Measurements from ENCODE around the gene PAM16.

The PAM16 gene

DNA sequence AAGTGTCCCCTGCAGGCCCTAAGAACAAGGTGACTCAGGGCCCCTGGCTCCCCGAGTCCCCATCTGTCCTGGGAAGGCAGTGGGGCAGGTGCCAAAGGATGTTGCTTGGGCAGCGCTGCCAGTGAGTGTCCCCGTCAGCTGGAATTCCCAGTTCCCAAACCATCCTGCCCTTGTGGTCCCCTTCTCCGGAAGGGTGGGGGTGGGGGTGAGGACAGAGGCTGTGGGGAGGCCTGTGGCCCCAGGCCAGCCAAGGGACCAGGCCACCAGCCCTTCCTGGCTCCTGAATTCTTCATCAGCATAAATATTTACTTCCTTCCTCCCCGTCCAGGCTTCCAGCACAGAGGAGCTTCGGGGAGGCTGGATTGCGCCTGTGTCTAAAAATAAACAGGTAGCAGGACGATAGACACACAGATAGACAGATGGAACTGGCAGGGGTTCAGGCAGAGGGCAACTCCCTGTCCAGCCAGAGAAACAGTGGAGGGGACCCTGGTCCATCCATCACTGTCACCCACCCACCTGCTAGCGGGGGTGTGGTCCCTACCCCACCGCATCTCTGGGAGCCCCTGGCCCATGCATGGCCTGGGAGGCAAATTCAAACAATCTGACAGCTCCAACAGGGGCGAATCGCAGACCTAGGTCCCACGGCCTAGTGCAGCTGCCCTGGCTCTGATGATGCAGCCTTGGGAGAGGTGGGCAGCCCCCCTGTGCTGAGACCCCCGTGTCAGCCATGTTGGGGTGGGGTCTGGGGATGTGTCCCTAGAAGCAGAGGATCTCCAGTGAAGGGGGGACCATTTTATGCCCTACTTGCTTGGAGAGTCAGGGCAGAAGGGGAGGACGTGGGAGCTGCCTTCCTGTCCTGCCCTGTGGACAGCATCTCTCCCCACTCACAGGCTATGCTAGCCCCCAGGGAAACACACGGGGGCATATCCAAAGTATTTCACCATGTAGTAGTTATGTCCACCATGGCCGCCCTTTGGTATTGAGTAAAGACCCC lies 22.0 kb downstream of the PAM16 start:
- no peak overlapping the region for H3K4me3 ChIP-seq (ENCODE audit: low read depth, low read length)
- TF ChIP-seq, protein P1, sequence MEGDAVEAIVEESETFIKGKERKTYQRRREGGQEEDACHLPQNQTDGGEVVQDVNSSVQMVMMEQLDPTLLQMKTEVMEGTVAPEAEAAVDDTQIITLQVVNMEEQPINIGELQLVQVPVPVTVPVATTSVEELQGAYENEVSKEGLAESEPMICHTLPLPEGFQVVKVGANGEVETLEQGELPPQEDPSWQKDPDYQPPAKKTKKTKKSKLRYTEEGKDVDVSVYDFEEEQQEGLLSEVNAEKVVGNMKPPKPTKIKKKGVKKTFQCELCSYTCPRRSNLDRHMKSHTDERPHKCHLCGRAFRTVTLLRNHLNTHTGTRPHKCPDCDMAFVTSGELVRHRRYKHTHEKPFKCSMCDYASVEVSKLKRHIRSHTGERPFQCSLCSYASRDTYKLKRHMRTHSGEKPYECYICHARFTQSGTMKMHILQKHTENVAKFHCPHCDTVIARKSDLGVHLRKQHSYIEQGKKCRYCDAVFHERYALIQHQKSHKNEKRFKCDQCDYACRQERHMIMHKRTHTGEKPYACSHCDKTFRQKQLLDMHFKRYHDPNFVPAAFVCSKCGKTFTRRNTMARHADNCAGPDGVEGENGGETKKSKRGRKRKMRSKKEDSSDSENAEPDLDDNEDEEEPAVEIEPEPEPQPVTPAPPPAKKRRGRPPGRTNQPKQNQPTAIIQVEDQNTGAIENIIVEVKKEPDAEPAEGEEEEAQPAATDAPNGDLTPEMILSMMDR (IDR thresholded peaks at IDR 0.05; ENCODE audit: borderline replicate concordance, insufficient read depth, low read depth, low read length), result no peak

DNA sequence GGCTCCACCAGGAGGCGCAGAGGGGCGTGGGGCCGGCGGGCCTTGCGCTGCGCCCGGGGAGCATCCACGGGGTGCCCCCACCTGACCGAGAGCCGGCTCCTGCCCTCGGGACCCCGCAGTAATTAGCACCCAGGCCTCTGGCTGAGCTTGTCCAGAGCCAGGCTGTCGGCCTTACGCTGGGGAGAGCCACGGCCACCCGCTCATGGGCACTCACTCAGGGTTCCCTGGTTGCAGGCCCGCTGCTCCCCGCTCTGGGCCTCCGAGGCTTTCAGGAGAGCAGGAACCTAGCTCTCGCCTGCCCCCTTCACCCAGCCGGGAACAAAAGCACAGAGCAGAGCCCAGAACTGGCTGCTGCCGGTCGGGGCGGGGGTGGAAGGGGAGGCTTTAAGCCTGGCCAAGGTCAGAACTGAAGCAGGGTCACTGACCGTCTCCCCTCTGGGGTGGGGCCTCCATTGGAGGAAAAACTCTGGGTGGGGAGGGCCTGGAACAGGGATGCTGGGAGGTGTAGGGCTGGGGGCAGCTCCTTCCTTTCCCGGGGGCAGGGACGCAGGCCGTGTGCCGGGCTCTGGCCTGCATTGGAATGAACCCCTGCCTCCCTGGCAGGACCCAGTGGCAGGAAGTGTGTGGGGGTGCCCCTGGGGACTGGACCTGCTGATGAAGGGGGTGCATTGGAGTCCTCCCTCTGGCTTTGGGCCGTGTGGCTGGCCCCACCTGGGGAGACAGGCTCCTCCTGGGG lies 22.9 kb downstream of the PAM16 start:
- H3K4me3 ChIP-seq (ENCODE audit: low read depth, low read length), result peak overlapping the region; percentile 36
- TF ChIP-seq, protein P1 (IDR thresholded peaks at IDR 0.05; ENCODE audit: borderline replicate concordance, insufficient read depth, low read depth, low read length), result peak; percentile 52; the same call in 1 of the 2 replicates

DNA sequence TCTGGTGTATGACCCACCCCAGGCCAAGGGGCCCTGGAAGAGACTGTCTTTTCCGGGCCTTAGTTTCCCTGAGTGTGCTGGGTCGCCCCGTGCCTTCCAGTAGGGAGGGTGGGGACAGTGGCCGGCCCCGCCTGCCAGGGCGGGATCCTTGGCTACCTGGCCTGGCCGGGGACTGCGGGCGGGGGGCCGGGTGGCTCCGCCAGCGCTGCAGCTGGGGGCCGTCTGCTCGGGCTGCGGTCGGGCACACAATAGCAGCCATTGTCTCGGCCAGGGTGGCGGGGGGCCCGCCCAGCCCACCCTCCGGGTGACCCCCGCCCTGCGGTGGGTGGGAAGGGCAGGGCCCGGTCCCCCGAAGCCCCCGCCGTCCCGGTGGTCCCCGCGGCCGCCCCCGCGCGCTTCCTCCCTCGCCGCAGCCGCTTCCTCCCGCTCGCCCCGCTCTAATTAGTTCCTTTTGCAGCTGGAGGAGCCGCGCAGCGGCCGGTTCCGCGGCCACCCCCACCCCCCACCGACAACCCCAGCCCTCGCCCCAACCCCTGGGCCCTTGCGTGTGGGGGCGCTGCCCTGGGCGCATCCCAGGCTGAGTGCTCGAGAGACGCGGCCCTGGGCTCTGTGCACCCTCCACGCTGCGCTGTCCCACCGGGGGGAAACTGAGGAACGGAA lies 23.6 kb downstream of the PAM16 start:
- TF ChIP-seq, protein P1 (IDR thresholded peaks at IDR 0.05; ENCODE audit: borderline replicate concordance, insufficient read depth, low read depth, low read length), result no peak
- H3K4me3 ChIP-seq (ENCODE audit: low read depth, low read length), result peak overlapping the region; percentile 36

DNA sequence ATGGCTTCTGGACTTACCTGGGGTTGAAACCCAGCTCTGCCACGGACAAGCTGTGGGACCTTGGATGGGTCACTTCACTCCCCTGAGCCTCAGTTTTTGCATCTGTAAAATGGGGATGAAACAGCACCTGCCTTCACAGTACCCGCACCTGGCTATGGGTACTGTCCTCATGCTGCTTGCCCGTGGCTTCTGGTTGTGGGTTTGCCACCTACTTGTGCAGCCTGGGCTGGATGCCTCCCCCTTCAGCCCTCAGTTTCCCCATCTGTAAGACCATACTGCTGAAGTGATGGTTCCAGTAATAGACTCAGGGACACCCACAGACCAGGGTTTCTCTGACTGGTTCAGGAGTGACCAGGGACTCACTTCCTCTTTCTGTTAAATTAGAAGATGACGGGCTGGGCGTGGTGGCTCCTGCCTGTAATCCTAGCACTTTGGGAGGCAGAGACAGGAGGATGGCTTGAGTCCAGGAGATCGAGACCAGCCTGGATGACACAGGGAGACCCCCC lies 25.8 kb downstream of the PAM16 start:
- H3K4me3 ChIP-seq (ENCODE audit: low read depth, low read length), result no peak overlapping the region
- TF ChIP-seq, protein P1 (IDR thresholded peaks at IDR 0.05; ENCODE audit: borderline replicate concordance, insufficient read depth, low read depth, low read length), result no peak

DNA sequence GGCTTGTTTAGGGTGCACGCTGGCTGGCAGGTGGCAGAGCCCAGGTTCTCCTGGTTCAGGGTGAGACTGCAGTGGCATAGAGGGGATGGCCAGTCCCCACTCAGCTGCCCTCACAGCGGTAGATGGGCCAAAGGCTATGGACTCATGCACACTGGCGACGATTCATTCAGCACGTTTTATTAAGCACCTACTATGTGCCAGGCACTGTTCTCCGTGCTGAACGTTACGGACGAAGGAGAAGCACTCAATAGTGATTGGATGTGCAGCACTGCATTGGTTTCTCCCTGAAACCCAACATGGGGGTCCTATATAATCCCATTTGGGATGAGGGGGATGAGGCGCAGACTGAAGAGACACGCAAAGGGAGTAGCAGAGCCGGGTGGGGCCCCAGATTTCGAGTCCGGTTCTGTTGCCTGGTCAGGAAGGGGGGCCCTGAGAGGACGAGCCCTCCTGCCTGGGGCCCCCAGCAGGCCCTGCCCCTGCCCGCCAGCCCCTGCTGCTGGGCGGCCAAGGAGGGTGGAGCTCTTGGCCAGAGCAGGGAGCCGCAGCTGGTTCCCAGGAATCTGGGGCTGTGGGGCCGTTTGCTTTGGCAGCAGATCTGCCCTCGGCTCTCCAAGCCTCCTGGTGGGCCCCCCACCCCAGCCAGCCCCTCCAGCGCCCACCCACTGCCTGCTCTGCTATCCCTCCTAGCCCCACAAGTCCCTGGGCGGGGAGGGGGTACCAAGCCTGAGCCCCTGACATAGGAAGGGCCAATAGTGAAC lies 26.4 kb downstream of the PAM16 start:
- H3K4me3 ChIP-seq (ENCODE audit: low read depth, low read length), result no peak overlapping the region
- TF ChIP-seq, protein P1 (IDR thresholded peaks at IDR 0.05; ENCODE audit: borderline replicate concordance, insufficient read depth, low read depth, low read length), result no peak

DNA sequence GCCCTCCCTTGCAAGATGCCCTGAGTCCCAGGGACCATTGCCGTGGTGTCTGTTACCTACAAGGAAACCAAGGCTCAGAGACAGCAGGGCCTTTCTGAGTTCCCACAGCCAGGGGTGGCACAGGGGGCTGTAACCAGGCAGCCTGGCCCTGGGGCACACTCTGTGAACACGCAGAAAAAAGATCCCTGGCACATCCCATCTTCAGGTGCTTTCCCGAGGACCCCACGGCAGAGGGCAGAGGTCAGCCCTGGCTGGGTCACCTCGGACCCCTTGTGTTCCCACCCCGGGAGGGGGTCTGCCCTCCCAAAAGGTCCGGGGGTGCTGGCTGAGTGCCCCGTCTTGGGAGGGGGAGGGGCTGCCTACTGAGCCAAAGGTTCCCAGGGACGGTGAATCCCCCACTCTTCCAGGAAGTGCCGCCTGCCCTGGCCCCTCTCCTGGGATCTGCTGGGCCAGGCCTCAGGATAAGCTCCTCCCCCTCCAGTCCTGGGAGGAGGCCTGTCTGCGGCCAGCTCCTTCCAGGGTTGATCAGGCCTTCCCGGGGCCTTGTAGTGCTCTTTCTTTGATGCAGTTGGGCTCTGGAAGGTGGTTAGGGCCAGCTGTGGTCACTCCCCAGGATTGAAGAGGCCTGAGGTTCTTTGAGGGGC lies 27.2 kb downstream of the PAM16 start:
- TF ChIP-seq, protein P1 (IDR thresholded peaks at IDR 0.05; ENCODE audit: borderline replicate concordance, insufficient read depth, low read depth, low read length), result no peak
- no peak overlapping the region for H3K4me3 ChIP-seq (ENCODE audit: low read depth, low read length)
